ENCODE measurements around the gene TMEM253.

GRCh38 chr14:21089271-21089670, 11.6 kb upstream of the TMEM253 start:
- no peak for TF ChIP-seq YY1 (IDR thresholded peaks at IDR 0.05; ENCODE audit: low read depth)
- TF ChIP-seq TAF1 (IDR thresholded peaks at IDR 0.05; ENCODE audit: borderline replicate concordance, low read depth, low read length): no peak
- TF ChIP-seq SMC3 (IDR thresholded peaks at IDR 0.05; ENCODE audit: low read depth, low read length): no peak
- TF ChIP-seq USF1 (IDR thresholded peaks at IDR 0.05; ENCODE audit: borderline replicate concordance, low read depth): no peak
- TF ChIP-seq CTCF (IDR thresholded peaks at IDR 0.05): no peak
- no peak for TF ChIP-seq FOSL2 (IDR thresholded peaks at IDR 0.05; ENCODE audit: borderline replicate concordance, low read depth)
- TF ChIP-seq NFIC (IDR thresholded peaks at IDR 0.05; ENCODE audit: borderline replicate concordance): no peak
- TF ChIP-seq GABPA (IDR thresholded peaks at IDR 0.05; ENCODE audit: low read depth): no peak
- TF ChIP-seq EZH2phosphoT487 (IDR thresholded peaks at IDR 0.05; ENCODE audit: borderline replicate concordance, low read depth): no peak
- TF ChIP-seq RFX5 (IDR thresholded peaks at IDR 0.05; ENCODE audit: low read length): no peak
